ENCODE data around the gene SHISAL2B. TPM values are rescaled to one million over a fixed set of nuclear protein-coding genes. Genes with fewer than 3 reads are reported as not detected.

SHISAL2B gene
- total and polyA plus RNA-seq, 2 donors (not counting 3 experiments of a cell fraction or from before 2014, with no cell fraction given), result not detected

DNA sequence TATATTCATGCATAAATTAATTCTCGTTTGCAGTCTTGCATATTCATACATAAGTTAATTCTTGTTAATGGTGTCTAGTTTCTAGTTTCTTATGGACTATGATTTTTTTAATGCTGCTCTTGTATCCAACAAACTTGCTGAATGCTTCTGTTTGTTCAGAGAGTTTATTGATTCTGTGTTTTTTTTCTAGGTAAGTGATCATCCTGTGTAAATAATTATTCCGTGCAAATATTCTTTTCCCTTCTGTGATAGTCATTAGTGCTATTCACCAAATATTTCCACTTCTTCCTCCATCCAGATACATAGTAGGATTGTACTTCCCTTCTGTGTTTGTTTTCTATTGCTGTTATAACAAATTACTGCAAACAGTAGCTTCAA, 35.8 kb upstream of the SHISAL2B start:
- no peak for DNase-seq (ENCODE audit: low read depth, low spot score)
- no peak overlapping the region for H3K9ac ChIP-seq (replicated peaks; ENCODE audit: extremely low read depth, insufficient read depth, low read length)
- TF ChIP-seq POLR2A (IDR thresholded peaks at IDR 0.05; ENCODE audit: low read depth, low read length), result no peak
- TF ChIP-seq EZH2 (IDR thresholded peaks at IDR 0.05; ENCODE audit: borderline replicate concordance, low read depth, low read length, severe bottlenecking), result no peak
- TF ChIP-seq, protein P1, sequence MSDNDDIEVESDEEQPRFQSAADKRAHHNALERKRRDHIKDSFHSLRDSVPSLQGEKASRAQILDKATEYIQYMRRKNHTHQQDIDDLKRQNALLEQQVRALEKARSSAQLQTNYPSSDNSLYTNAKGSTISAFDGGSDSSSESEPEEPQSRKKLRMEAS (IDR thresholded peaks at IDR 0.05; ENCODE audit: insufficient read depth, insufficient read length), result no peak
- TF ChIP-seq FOS (IDR thresholded peaks at IDR 0.05; ENCODE audit: borderline replicate concordance, insufficient read depth, low read length), result no peak
- TF ChIP-seq, protein P2, sequence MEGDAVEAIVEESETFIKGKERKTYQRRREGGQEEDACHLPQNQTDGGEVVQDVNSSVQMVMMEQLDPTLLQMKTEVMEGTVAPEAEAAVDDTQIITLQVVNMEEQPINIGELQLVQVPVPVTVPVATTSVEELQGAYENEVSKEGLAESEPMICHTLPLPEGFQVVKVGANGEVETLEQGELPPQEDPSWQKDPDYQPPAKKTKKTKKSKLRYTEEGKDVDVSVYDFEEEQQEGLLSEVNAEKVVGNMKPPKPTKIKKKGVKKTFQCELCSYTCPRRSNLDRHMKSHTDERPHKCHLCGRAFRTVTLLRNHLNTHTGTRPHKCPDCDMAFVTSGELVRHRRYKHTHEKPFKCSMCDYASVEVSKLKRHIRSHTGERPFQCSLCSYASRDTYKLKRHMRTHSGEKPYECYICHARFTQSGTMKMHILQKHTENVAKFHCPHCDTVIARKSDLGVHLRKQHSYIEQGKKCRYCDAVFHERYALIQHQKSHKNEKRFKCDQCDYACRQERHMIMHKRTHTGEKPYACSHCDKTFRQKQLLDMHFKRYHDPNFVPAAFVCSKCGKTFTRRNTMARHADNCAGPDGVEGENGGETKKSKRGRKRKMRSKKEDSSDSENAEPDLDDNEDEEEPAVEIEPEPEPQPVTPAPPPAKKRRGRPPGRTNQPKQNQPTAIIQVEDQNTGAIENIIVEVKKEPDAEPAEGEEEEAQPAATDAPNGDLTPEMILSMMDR (IDR thresholded peaks at IDR 0.05; ENCODE audit: extremely low read depth in 1 of 2, insufficient read depth in 1 of 2, low read depth in 1 of 2, low read length in 2 of 2), result no peak
- no peak for TF ChIP-seq JUN (IDR thresholded peaks at IDR 0.05; ENCODE audit: borderline replicate concordance, insufficient read depth, insufficient read length, low read depth)
- TF ChIP-seq GATA2 (IDR thresholded peaks at IDR 0.05; ENCODE audit: insufficient read depth, insufficient read length, low read depth, low read length), result no peak
- no peak for TF ChIP-seq MYC (IDR thresholded peaks at IDR 0.05; ENCODE audit: low read depth, low read length)
- no peak for TF ChIP-seq POLR2AphosphoS5 (IDR thresholded peaks at IDR 0.05; ENCODE audit: insufficient read depth, low read depth, low read length)
- H3K4me3 ChIP-seq (replicated peaks in 1 of 3; ENCODE audit: insufficient read depth in 1 of 3, low read depth in 1 of 3, low read length in 3 of 3), result no peak overlapping the region
- no TSS peak for BruUV-seq (replicated peaks)
- FAIRE-seq, result no peak
- no peaks in the 10 kb centered on the region for H3K36me3 ChIP-seq (ENCODE audit: control insufficient read depth in 2 of 2, extremely low read depth in 1 of 2, insufficient read depth in 2 of 2, low read length in 2 of 2)
- H3K4me2 ChIP-seq (ENCODE audit: insufficient read depth, low read length), result no peak overlapping the region
- H3K9me3 ChIP-seq (replicated peaks; ENCODE audit: control insufficient read depth, insufficient read depth, low read length), result no peaks in the 10 kb centered on the region
- no peaks in the 10 kb centered on the region for H3K4me1 ChIP-seq (ENCODE audit: control insufficient read depth, extremely low read depth, insufficient read depth, low read length)
- intact Hi-C loops (cut with micrococcal nuclease), result no loop called here
- no peaks in the 10 kb centered on the region for H3K79me2 ChIP-seq (ENCODE audit: control insufficient read depth, insufficient read depth, low read length)
- peaks cover 2 to 15% of the 10 kb centered on the region in 2 experiments for H3K27me3 ChIP-seq (ENCODE audit: control insufficient read depth in 2 of 2, insufficient read depth in 2 of 2, low read length in 2 of 2)
- POLR2A ChIA-PET, result no interaction called here
- H3K27ac ChIP-seq (ENCODE audit: insufficient read depth, low read depth, low read length), result no peak overlapping the region
- dilution Hi-C loops (cut with MboI; ENCODE audit: extremely low pct_ligation_motif_present, low sequenced_read_pairs), result no loop called here
- H4K20me1 ChIP-seq (replicated peaks; ENCODE audit: control insufficient read depth, extremely low read depth, insufficient read depth, low read length), result no peaks in the 10 kb centered on the region
- CTCF ChIA-PET, result no interaction called here
- no peak overlapping the region for H2AFZ ChIP-seq (ENCODE audit: low read depth, low read length)
- H3K9me1 ChIP-seq (replicated peaks; ENCODE audit: control insufficient read depth, extremely low read depth, insufficient read depth, low read length), result no peaks in the 10 kb centered on the region

All from endothelial cell of umbilical vein (primary cell).